CD14-positive monocyte (primary cell): ENCODE results near the gene CLASP1. TPM values are rescaled to one million over a fixed set of nuclear protein-coding genes. Genes with fewer than 3 reads are reported as not detected.

ENCODE experiments used
- DNase-seq, 3 donors: peaks; one replicate each; pipeline ENCODE4 v3.0.0-alpha.2; 2011 to 2022
- H2AFZ ChIP-seq: 2 replicates; pipeline ENCODE4 v1.6.0; 2012; ENCODE audit warnings: mild to moderate bottlenecking, low read depth, low read length, inconsistent platforms; ENCODE audit not compliant: insufficient read depth, poor library complexity, severe bottlenecking
- H3K27ac ChIP-seq, 2 donors: 1 replicate in 1 of 2; 2 replicates in 1 of 2; pipeline ENCODE4 v1.5.1; 2012 to 2013; ENCODE audit warnings: low read length in 2 of 2, control low read depth in 1 of 2, inconsistent platforms in 1 of 2, low read depth in 1 of 2, mild to moderate bottlenecking in 1 of 2
- H3K27me3 ChIP-seq, 2 donors: one replicate each; pipeline versions ENCODE4 v1.6.0 to v1.6.1; 2011 to 2013; ENCODE audit warnings: low read length in 2 of 2; ENCODE audit not compliant: control insufficient read depth in 2 of 2, insufficient read depth in 2 of 2
- H3K36me3 ChIP-seq, 2 donors: replicated peaks in 1 of 2; 1 replicate in 1 of 2; 2 replicates in 1 of 2; pipeline versions ENCODE4 v1.5.1 to v1.6.1; 2012 to 2013; ENCODE audit warnings: low read length in 2 of 2, control low read depth in 1 of 2, inconsistent platforms in 1 of 2, mild to moderate bottlenecking in 1 of 2; ENCODE audit not compliant: insufficient read depth in 2 of 2, control insufficient read depth in 1 of 2
- H3K4me1 ChIP-seq, 2 donors: 1 replicate in 1 of 2; 2 replicates in 1 of 2; pipeline versions ENCODE4 v1.5.1 to v1.6.1; 2012 to 2013; ENCODE audit warnings: low read length in 2 of 2, control low read depth in 1 of 2, inconsistent platforms in 1 of 2, mild to moderate bottlenecking in 1 of 2, moderate library complexity in 1 of 2; ENCODE audit not compliant: insufficient read depth in 2 of 2, control insufficient read depth in 1 of 2
- H3K4me2 ChIP-seq: replicated peaks from 2 replicates; pipeline ENCODE3; 2012; ENCODE audit warnings: low read length, moderate library complexity, mild to moderate bottlenecking; ENCODE audit not compliant: poor library complexity, severe bottlenecking; ENCODE audit errors: extremely low read depth
- H3K4me3 ChIP-seq, 3 experiments: fragments of 200-600 bp in 1 of 3; sonication (generic) in 1 of 3; replicated peaks in 1 of 3; 1 replicate in 2 of 3; 2 replicates in 1 of 3; pipeline ENCODE4 v1.5.1; 2011 to 2013; ENCODE audit warnings: low read length in 3 of 3, mild to moderate bottlenecking in 3 of 3, control low read depth in 2 of 3, low read depth in 2 of 3, inconsistent platforms in 1 of 3, moderate library complexity in 1 of 3
- H3K79me2 ChIP-seq: 2 replicates; pipeline ENCODE4 v1.6.0; 2012; ENCODE audit warnings: mild to moderate bottlenecking, control low read depth, inconsistent platforms, low read length, moderate library complexity; ENCODE audit not compliant: insufficient read depth
- H3K9ac ChIP-seq: 2 replicates; pipeline ENCODE4 v1.6.0; 2017; ENCODE audit warnings: low read length, mild to moderate bottlenecking; ENCODE audit not compliant: insufficient read depth, poor library complexity, severe bottlenecking
- H3K9me3 ChIP-seq, 2 donors: replicated peaks in 1 of 2; 1 replicate in 1 of 2; 2 replicates in 1 of 2; pipeline versions ENCODE4 v1.5.1 to v1.6.1; 2012 to 2013; ENCODE audit warnings: low read length in 2 of 2, control low read depth in 1 of 2; ENCODE audit not compliant: control insufficient read depth in 1 of 2, insufficient read depth in 1 of 2
- H4K20me1 ChIP-seq: 2 replicates; pipeline ENCODE4 v1.6.0; 2012; ENCODE audit warnings: mild to moderate bottlenecking, low read length, control low read depth, moderate library complexity; ENCODE audit not compliant: insufficient read depth
- H3K27ac Mint-ChIP-seq, 7 donors: one replicate each; pipeline ENCODE4 v1.8.0; 2020; ENCODE audit warnings: mild to moderate bottlenecking in 7 of 7, mixed read lengths in 7 of 7, moderate library complexity in 6 of 7, inconsistent platforms in 2 of 7
- H3K27me3 Mint-ChIP-seq, 3 donors: one replicate each; pipeline ENCODE4 v1.8.0; 2021 to 2022; ENCODE audit warnings: low read depth in 3 of 3, mild to moderate bottlenecking in 3 of 3, mixed read lengths in 3 of 3, moderate library complexity in 3 of 3, inconsistent platforms in 1 of 3
- H3K36me3 Mint-ChIP-seq, 2 donors: one replicate each; pipeline ENCODE4 v1.8.0; 2020; ENCODE audit warnings: mixed read lengths in 2 of 2, inconsistent platforms in 1 of 2, mild to moderate bottlenecking in 1 of 2
- H3K4me1 Mint-ChIP-seq: one replicate; pipeline ENCODE4 v1.8.0; 2020; ENCODE audit warnings: mild to moderate bottlenecking, mixed read lengths
- H3K4me3 Mint-ChIP-seq, 2 donors: one replicate each; pipeline ENCODE4 v1.8.0; 2020; ENCODE audit warnings: mild to moderate bottlenecking in 2 of 2, mixed read lengths in 2 of 2, moderate library complexity in 1 of 2
- H3K9me3 Mint-ChIP-seq, 7 donors: one replicate each; pipeline ENCODE4 v1.8.0; 2020 to 2022; ENCODE audit warnings: mixed read lengths in 7 of 7, mild to moderate bottlenecking in 6 of 7, moderate library complexity in 6 of 7, inconsistent platforms in 2 of 7
- CTCF ChIP-seq: fragments of 200-600 bp; IDR thresholded peaks from one replicate; pipeline ENCODE4 v1.8.0; 2022; ENCODE audit warnings: antibody characterized with exemption, mild to moderate bottlenecking
- WGBS: methylation state at CpG from one replicate; pipeline ENCODE4 v1.1.5; 2013; ENCODE audit warnings: missing lambda C conversion rate; ENCODE audit not compliant: insufficient coverage; 5-methylcytosine and 5-hydroxymethylcytosine counted together
- intact Hi-C, 2 donors: fragments of 100-400 bp; cut with micrococcal nuclease; formaldehyde crosslinking; loops; one replicate each; pipeline versions ENCODE4 v1.15.0 to v1.15.1; 2023
- polyA plus RNA-seq, 3 donors: library from polyadenylated mRNA; depleted of rRNA in 1 of 3; unstranded in 2 of 3; stranded (reverse) in 1 of 3; fragments of 300-500 nt in 2 of 3; fragments of >200 nt in 1 of 3; fragmentation: Illumina TruSeq in 2 of 3; gene quantifications; 1 replicate in 2 of 3; 2 replicates in 1 of 3; pipeline ENCODE4 v1.2.3, GENCODE V29; 2012 to 2021

The CLASP1 gene
- polyA plus RNA-seq, 3 donors: 4.8 to 8.1 (median 7.6) TPM

DNA sequence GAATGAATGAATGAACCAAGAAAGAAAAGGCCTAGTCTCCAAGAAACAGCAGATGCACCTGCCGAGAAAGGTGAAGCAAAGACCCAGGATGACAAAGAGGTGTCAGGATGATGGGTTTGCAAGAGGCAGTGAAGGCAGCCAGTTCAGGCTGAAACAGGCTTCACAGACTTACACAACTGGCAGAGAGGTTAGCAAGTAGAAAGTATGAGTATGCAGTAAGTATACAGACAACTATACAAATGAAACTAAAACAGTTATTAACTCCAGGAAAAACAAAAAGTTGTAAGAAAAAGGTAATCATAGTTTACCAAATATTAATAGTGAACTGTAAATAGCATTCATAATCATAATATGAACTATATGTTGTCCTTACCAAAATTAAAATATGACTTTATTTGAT is 138.4 kb downstream of the CLASP1 start:
- no peak overlapping the region for H3K9ac ChIP-seq
- no peak for TF ChIP-seq CTCF
- Mint-ChIP-seq H3K4me1 (no peaks in the 10 kb centered on the region), H3K27me3 (no peaks in the 10 kb centered on the region), H3K27ac (peak overlapping the region in 1 of 7 donors; percentile 56), H3K4me3 (no peak overlapping the region), H3K36me3 (peaks cover 63 to 67% of the 10 kb centered on the region in 2 donors), H3K9me3 (peaks cover 0 to 5% (median 2%) of the 10 kb centered on the region in 7 donors)
- intact Hi-C loops: no loop called here
- 100% methylated on average over 1 of the region's 1 CpG for WGBS
- no peak for DNase-seq
- no peak overlapping the region for H3K27ac ChIP-seq
- H4K20me1 ChIP-seq: no peaks in the 10 kb centered on the region
- H3K4me2 ChIP-seq: no peak overlapping the region
- H3K79me2 ChIP-seq: peaks cover 8% of the 10 kb centered on the region
- H3K9me3 ChIP-seq: no peaks in the 10 kb centered on the region
- H3K4me3 ChIP-seq: no peak overlapping the region
- no peaks in the 10 kb centered on the region for H3K4me1 ChIP-seq
- no peaks in the 10 kb centered on the region for H3K27me3 ChIP-seq
- H3K36me3 ChIP-seq: peaks cover 32 to 68% of the 10 kb centered on the region in 2 donors
- H2AFZ ChIP-seq: no peak overlapping the region

GRCh38 chr2:121506621-121507020 is 142.6 kb downstream of the CLASP1 start:
- Histone ChIP-seq H3K36me3 (peaks cover 30 to 64% of the 10 kb centered on the region in 2 donors), H3K27me3 (no peaks in the 10 kb centered on the region), H3K27ac (no peak overlapping the region), H3K9ac (no peak overlapping the region), H3K9me3 (no peaks in the 10 kb centered on the region), H3K4me1 (no peaks in the 10 kb centered on the region), H4K20me1 (no peaks in the 10 kb centered on the region), H3K4me3 (no peak overlapping the region), H3K79me2 (peaks cover 8% of the 10 kb centered on the region), H2AFZ (no peak overlapping the region), H3K4me2 (no peak overlapping the region)
- Mint-ChIP-seq H3K27me3 (no peaks in the 10 kb centered on the region), H3K27ac (no peak overlapping the region), H3K9me3 (peaks cover 0 to 5% (median 2%) of the 10 kb centered on the region in 7 donors), H3K4me1 (no peaks in the 10 kb centered on the region), H3K36me3 (peaks cover 65 to 69% of the 10 kb centered on the region in 2 donors), H3K4me3 (no peak overlapping the region)
- TF ChIP-seq CTCF: no peak
- intact Hi-C loops: no loop called here
- WGBS: no CpG with 5 or more reads among the region's 1 CpG
- no peak for DNase-seq
